GM12878 (cell line): Measurements from ENCODE around the gene RTN3. TPM values are rescaled to one million over a fixed set of nuclear protein-coding genes. Genes with fewer than 3 reads are reported as not detected.

ENCODE experiments used
- ASH2L ChIP-seq: fragments of 300-600, 200-600 bp; sonication (generic); IDR thresholded peaks from 2 replicates; pipeline ENCODE4 v1.6.1; 2017; ENCODE audit warnings: low read depth, mild to moderate bottlenecking, borderline replicate concordance
- BHLHE40 ChIP-seq, 2 experiments: fragments of 450-650 bp in 1 of 2; IDR thresholded peaks; 2 replicates each; pipeline ENCODE4 v1.6.1; 2011 to 2017; ENCODE audit warnings: low read depth in 2 of 2, borderline replicate concordance in 1 of 2, improper control_type of control experiment in 1 of 2, low read length in 1 of 2, mild to moderate bottlenecking in 1 of 2
- CBFB ChIP-seq: IDR thresholded peaks from 2 replicates; pipeline ENCODE4 v1.6.1; 2016; ENCODE audit warnings: antibody characterized with exemption, low read depth
- CHD2 ChIP-seq: IDR thresholded peaks from 2 replicates; pipeline ENCODE4 v1.6.1; 2011; ENCODE audit warnings: low read depth, low read length, improper control_type of control experiment, borderline replicate concordance
- CREM ChIP-seq: IDR thresholded peaks from 2 replicates; pipeline ENCODE4 v1.6.1; 2014; ENCODE audit warnings: antibody characterized with exemption, low read depth
- ELK1 ChIP-seq: IDR thresholded peaks from 2 replicates; pipeline ENCODE4 v1.6.1; 2012; ENCODE audit warnings: low read depth, low read length, improper control_type of control experiment
- ETV6 ChIP-seq, 2 experiments: fragments of 450-650 bp in 1 of 2; IDR thresholded peaks in 1 of 2; conservative IDR thresholded peaks in 1 of 2; 2 replicates each; pipeline ENCODE4 v1.6.1; 2014; ENCODE audit warnings: antibody characterized with exemption in 1 of 2, borderline replicate concordance in 1 of 2, low read depth in 1 of 2, mild to moderate bottlenecking in 1 of 2, moderate library complexity in 1 of 2
- GABPA ChIP-seq: IDR thresholded peaks from 2 replicates; pipeline ENCODE4 v1.6.1; 2014; ENCODE audit warnings: antibody characterized with exemption, low read depth, mild to moderate bottlenecking, inconsistent platforms
- GATAD2B ChIP-seq: fragments of 450-650 bp; conservative IDR thresholded peaks from 2 replicates; pipeline ENCODE4 v1.6.1; 2017; ENCODE audit warnings: low read depth, mild to moderate bottlenecking, moderate library complexity
- HSF1 ChIP-seq: fragments of 150-350 bp; IDR thresholded peaks from 2 replicates; pipeline ENCODE4 v1.6.1; 2014; ENCODE audit warnings: mild to moderate bottlenecking, low read depth, low read length
- IRF4 ChIP-seq: IDR thresholded peaks from 2 replicates; pipeline ENCODE4 v1.6.1; 2011; ENCODE audit warnings: low read depth, low read length
- MAX ChIP-seq: IDR thresholded peaks from 2 replicates; pipeline ENCODE4 v1.6.1; 2012; ENCODE audit warnings: low read depth, low read length, improper control_type of control experiment
- NFXL1 ChIP-seq: fragments of 450-650 bp; IDR thresholded peaks from 2 replicates; pipeline ENCODE4 v1.6.1; 2017; ENCODE audit warnings: antibody characterized with exemption, mild to moderate bottlenecking, borderline replicate concordance
- RFX5 ChIP-seq: IDR thresholded peaks from 2 replicates; pipeline ENCODE4 v1.6.1; 2011; ENCODE audit warnings: low read depth, low read length, improper control_type of control experiment
- SKIL ChIP-seq: fragments of 450-650 bp; IDR thresholded peaks from 2 replicates; pipeline ENCODE4 v1.6.1; 2017; ENCODE audit warnings: mild to moderate bottlenecking, low read depth, inconsistent platforms; ENCODE audit not compliant: poor library complexity, severe bottlenecking
- USF1 ChIP-seq: IDR thresholded peaks from 2 replicates; pipeline ENCODE4 v1.6.1; 2011; ENCODE audit warnings: borderline replicate concordance, low read depth, mild to moderate bottlenecking, moderate library complexity, mixed read lengths, low read length; ENCODE audit not compliant: insufficient read depth; ENCODE audit errors: extremely low read length
- WRNIP1 ChIP-seq: IDR thresholded peaks from 2 replicates; pipeline ENCODE4 v1.6.1; 2011; ENCODE audit warnings: low read depth, low read length, improper control_type of control experiment, borderline replicate concordance
- ZSCAN29 ChIP-seq: fragments of 450-650 bp; IDR thresholded peaks from 2 replicates; pipeline ENCODE4 v1.6.1; 2017; ENCODE audit warnings: mild to moderate bottlenecking, moderate library complexity
- polyA plus RNA-seq, 11 experiments: library from polyadenylated mRNA; depleted of rRNA in 4 of 11; unstranded in 6 of 11; stranded (reverse) in 5 of 11; fragments of >200 nt; fragmentation: Nextera tagmentation in 4 of 11; fragmentation: Illumina TruSeq in 1 of 11; extraction: Ambion mirVana in 4 of 11; extraction: Trizol in 1 of 11; gene quantifications; 1 replicate in 1 of 11; 2 replicates in 10 of 11; pipeline versions ENCODE4 v1.2.1 to v1.2.3, GENCODE V29; 2011 to 2016; ENCODE audit warnings: inconsistent platforms in 2 of 11, missing spikeins in 2 of 11, low read depth in 1 of 11
- total RNA-seq, 4 experiments: library from RNA; depleted of rRNA in 3 of 4; stranded (reverse); fragments of >200 nt in 3 of 4; fragmentation: Illumina TruSeq in 1 of 4; extraction: Trizol in 1 of 4; gene quantifications; 2 replicates each; pipeline versions ENCODE4 v1.2.1 to v1.2.3, GENCODE V29; 2013 to 2021

Gene RTN3
- total and polyA plus RNA-seq, 10 of the 15 experiments (the other 5 are each of a cell fraction or from before 2014, with no cell fraction given): 22.9 to 64.2 (median 47.0) TPM

GRCh38 chr11:63681321-63682065 is at the start of gene RTN3 (continued):
- TF ChIP-seq ETV6 (conservative IDR thresholded peaks at IDR 0.05 in 1 of 2, IDR thresholded peaks at IDR 0.05 in 1 of 2; ENCODE audit: borderline replicate concordance in 1 of 2, low read depth in 1 of 2): no peak
- no peak for TF ChIP-seq CREM
- TF ChIP-seq SKIL: no peak
- TF ChIP-seq WRNIP1: no peak
- no peak for TF ChIP-seq HSF1
- no peak for TF ChIP-seq ASH2L
- TF ChIP-seq NFXL1: no peak
- TF ChIP-seq USF1: no peak
- TF ChIP-seq ZSCAN29: no peak
- 0 out of 2 replicates have a peak, but pooled peaks have one; percentile 47 for TF ChIP-seq CHD2
- no peak for TF ChIP-seq ELK1
- 0 out of 2 replicates have a peak, but pooled peaks have one; percentile 14 for TF ChIP-seq IRF4
- TF ChIP-seq CBFB: 0 out of 2 replicates have a peak, but pooled peaks have one; percentile 15
- no peak for TF ChIP-seq RFX5
- no peak; the same call in 1 of the 2 replicates for TF ChIP-seq GATAD2B
- TF ChIP-seq MAX: peak; percentile 81
- TF ChIP-seq BHLHE40 (IDR thresholded peaks at IDR 0.05; ENCODE audit: borderline replicate concordance in 1 of 2, low read depth in 2 of 2, low read length in 1 of 2): peak; percentile 63 to 87
- TF ChIP-seq GABPA: no peak
